Nephron progenitor cell (in vitro differentiated cells): ENCODE results near the gene SH3RF2.
A peak's percentile ranks its signal among the peaks of the same experiment; 100 is the strongest.
"Not testable (repeated sequence)": the region's sequence is repeated elsewhere in the genome, so short reads cannot be mapped to it uniquely, and the experiment has no call there.

ENCODE experiments used
- DNase-seq: peaks from one replicate; pipeline ENCODE4 v3.0.0; 2021
- H3K27ac Mint-ChIP-seq: 2 replicates; pipeline ENCODE4 v1.8.0; 2021; ENCODE audit warnings: mild to moderate bottlenecking, moderate library complexity, mixed read lengths
- H3K27me3 Mint-ChIP-seq: 2 replicates; pipeline ENCODE4 v1.8.0; 2021; ENCODE audit warnings: mild to moderate bottlenecking, low read depth, mixed read lengths; ENCODE audit not compliant: poor library complexity
- H3K36me3 Mint-ChIP-seq: 2 replicates; pipeline ENCODE4 v1.8.0; 2021; ENCODE audit warnings: low read depth, mixed read lengths
- H3K4me1 Mint-ChIP-seq: 2 replicates; pipeline ENCODE4 v1.8.0; 2021; ENCODE audit warnings: mixed read lengths
- H3K4me3 Mint-ChIP-seq: 2 replicates; pipeline ENCODE4 v1.8.0; 2021; ENCODE audit warnings: mild to moderate bottlenecking, moderate library complexity, mixed read lengths
- H3K9me3 Mint-ChIP-seq: 2 replicates; pipeline ENCODE4 v1.8.0; 2021; ENCODE audit warnings: mild to moderate bottlenecking, moderate library complexity, mixed read lengths
- TF ChIP-seq, protein P1 (sequence below): fragments of 200-600 bp; sonication (generic); IDR thresholded peaks from 2 replicates; pipeline ENCODE4 v1.5.0; 2021; ENCODE audit warnings: antibody characterized with exemption

Gene SH3RF2

DNA sequence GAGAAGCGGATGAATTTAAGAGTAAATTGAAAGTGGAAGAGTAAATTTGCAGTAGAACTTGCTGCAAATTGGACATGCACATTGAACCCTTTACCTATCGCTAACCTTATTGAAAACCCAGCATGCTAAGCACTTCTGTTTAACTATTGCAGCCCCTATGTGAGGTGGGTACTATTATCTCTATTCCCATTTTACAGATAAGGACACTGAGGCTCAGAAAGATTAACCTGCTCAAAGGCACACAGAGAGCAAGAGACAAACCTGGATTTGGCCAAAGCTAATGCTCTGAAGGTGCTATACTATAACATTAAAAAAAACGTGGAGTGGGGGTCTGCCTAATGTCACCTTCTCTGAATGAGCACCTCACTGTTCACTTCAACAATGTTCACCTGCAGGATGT is 21.0 kb downstream of the SH3RF2 start:
- Mint-ChIP-seq H3K27ac (no peak overlapping the region), H3K9me3 (no peaks in the 10 kb centered on the region), H3K36me3 (peaks cover 6% of the 10 kb centered on the region), H3K4me1 (peaks cover 12% of the 10 kb centered on the region), H3K4me3 (no peak overlapping the region), H3K27me3 (no peaks in the 10 kb centered on the region)
- TF ChIP-seq, protein P1, sequence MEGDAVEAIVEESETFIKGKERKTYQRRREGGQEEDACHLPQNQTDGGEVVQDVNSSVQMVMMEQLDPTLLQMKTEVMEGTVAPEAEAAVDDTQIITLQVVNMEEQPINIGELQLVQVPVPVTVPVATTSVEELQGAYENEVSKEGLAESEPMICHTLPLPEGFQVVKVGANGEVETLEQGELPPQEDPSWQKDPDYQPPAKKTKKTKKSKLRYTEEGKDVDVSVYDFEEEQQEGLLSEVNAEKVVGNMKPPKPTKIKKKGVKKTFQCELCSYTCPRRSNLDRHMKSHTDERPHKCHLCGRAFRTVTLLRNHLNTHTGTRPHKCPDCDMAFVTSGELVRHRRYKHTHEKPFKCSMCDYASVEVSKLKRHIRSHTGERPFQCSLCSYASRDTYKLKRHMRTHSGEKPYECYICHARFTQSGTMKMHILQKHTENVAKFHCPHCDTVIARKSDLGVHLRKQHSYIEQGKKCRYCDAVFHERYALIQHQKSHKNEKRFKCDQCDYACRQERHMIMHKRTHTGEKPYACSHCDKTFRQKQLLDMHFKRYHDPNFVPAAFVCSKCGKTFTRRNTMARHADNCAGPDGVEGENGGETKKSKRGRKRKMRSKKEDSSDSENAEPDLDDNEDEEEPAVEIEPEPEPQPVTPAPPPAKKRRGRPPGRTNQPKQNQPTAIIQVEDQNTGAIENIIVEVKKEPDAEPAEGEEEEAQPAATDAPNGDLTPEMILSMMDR = no peak
- DNase-seq = no peak

DNA sequence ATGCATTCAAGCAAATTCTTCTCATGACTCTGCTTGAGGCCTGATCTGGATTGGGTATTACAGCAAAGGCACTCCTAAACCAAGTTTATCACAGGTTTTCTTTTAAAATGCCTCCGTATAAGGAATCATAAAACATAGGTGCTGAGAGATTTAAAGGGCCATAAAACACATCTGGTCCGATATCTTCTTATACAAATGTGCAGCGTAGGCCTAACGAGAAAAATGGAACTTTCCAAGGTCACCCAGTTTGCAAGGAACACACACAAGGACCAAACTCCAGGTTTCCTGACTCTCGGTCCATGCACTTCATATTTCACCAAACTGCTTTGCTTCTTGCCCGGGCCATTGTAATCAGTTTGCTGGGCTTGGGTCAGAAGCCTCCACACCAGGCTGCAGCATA is 22.1 kb downstream of the SH3RF2 start:
- DNase-seq = no peak
- H3K36me3 Mint-ChIP-seq = peaks cover 6% of the 10 kb centered on the region
- H3K4me1 Mint-ChIP-seq = peaks cover 12% of the 10 kb centered on the region
- H3K9me3 Mint-ChIP-seq = no peaks in the 10 kb centered on the region
- TF ChIP-seq, protein P1 = no peak
- H3K27me3 Mint-ChIP-seq = peaks cover 1% of the 10 kb centered on the region
- H3K4me3 Mint-ChIP-seq = no peak overlapping the region
- peak overlapping the region; percentile 74 for H3K27ac Mint-ChIP-seq

DNA sequence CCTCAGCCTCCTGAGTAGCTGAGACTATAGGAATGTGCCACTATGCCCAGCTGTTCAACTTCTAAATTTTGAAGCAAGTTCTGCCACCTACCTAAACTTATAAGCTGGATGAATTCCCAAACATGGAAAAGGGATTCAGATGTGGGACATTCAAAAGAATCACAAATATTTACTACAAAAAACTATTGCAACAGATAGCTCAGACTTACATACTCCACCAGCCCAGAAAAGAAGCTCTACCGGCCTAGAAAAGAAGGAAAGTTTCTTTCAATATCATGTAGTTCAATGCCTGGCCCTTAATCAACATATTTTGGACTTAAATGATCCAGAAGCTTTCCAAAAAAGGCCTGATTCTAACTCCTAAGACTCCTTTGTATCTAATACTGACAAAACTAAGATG is 23.8 kb downstream of the SH3RF2 start:
- H3K9me3 Mint-ChIP-seq = no peaks in the 10 kb centered on the region
- H3K4me1 Mint-ChIP-seq = peaks cover 13% of the 10 kb centered on the region
- H3K36me3 Mint-ChIP-seq = no peaks in the 10 kb centered on the region
- H3K27me3 Mint-ChIP-seq = peaks cover 3% of the 10 kb centered on the region
- H3K27ac Mint-ChIP-seq = peak overlapping the region; percentile 73
- H3K4me3 Mint-ChIP-seq = no peak overlapping the region
- TF ChIP-seq, protein P1 = no peak
- DNase-seq = no peak

DNA sequence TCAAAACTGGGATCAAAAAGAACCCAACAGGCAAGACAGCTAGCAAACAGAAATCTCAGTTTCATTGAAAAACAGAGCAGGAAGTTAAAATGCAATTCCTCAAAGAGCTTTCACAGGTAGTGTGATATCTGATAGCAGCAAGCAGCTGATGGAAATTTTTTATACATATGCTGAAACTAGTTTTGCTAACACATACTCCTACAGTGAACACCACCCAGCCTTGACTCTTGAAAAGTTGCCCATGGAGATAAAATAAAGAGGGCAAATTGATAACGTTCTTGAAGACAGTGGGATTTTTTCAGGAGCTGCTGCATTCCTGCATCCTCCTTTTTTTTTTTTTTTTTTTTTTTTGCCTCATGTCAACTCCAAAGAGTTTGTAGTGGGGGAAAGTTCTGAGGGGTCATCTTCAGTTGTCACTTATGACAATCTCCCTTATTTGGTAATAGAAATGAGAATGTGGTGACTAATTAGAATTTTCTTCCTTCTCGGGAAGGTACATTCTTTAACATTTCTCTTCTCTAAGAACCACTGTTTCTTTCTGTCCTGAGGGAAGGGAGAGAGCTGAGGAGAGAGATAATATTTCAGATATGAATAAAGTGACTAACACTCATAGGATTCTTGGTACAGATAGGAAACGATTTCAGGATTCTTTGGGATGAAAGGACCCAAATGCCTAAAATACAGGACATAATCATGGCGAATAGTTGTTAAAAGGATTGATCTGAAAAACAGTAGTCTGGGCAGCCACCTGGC is 24.6 kb downstream of the SH3RF2 start:
- Mint-ChIP-seq H3K9me3 (no peaks in the 10 kb centered on the region), H3K4me1 (peaks cover 21% of the 10 kb centered on the region), H3K4me3 (no peak overlapping the region), H3K27ac (peak overlapping the region; percentile 73), H3K36me3 (no peaks in the 10 kb centered on the region), H3K27me3 (peaks cover 3% of the 10 kb centered on the region)
- DNase-seq = no peak
- TF ChIP-seq, protein P1 = no peak

DNA sequence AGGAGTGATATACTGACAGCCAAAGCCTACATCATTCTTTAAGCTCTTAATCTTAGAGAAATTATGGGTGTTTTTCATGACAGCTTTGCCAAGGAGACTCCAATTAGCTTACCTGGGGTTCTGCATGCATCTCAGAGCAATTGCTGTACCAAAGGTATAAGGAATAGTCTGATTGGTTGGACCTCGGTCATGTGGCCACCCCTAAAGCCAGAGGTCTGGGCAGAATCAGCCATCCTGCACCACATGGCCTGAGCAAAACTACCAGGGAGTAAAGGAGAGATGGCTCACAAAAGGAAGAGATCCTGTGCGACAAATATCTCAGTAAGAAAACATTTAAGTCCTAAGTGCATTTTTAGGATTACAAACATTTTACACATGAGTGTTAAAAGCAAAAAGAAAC is 25.6 kb downstream of the SH3RF2 start:
- Mint-ChIP-seq H3K27ac (no peak overlapping the region), H3K36me3 (no peaks in the 10 kb centered on the region), H3K4me1 (peaks cover 23% of the 10 kb centered on the region), H3K9me3 (no peaks in the 10 kb centered on the region), H3K4me3 (no peak overlapping the region), H3K27me3 (peaks cover 3% of the 10 kb centered on the region)
- TF ChIP-seq, protein P1 = no peak
- DNase-seq = no peak

DNA sequence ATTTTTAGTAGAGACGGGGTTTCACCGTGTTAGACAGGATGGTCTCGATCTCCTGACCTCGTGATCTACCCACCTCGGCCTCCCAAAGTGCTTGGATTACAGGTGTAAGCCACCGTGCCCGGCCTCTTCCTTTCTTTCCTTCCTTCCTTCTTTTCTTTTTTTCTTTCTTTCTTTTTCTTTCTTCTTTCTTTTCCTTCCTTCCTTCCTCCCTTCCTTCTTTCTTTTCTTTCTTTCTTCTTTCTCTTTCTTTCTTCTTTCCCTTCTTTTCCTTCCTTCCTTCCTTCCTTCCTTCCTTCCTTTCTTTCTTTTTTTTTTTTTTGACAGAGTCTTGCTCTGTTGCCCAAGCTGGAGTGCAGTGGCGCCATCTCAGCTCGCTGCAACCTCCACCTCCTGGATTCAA is 27.6 kb downstream of the SH3RF2 start:
- H3K4me1 Mint-ChIP-seq = peaks cover 16% of the 10 kb centered on the region
- not testable (repeated sequence) for H3K27ac Mint-ChIP-seq, H3K27me3 Mint-ChIP-seq, H3K4me3 Mint-ChIP-seq, DNase-seq, H3K36me3 Mint-ChIP-seq, H3K9me3 Mint-ChIP-seq
